SK-N-SH (cell line): ENCODE results near the gene GAS1. TPM values are rescaled to one million over a fixed set of nuclear protein-coding genes. Genes with fewer than 3 reads are reported as not detected.

Experiments
- CTCF ChIA-PET: fragments of 300-600, 350-600 bp; formaldehyde crosslinking; extraction: SDS; loops from one replicate; lab custom pipeline; 2021; lab: Yijun Ruan, JAX
- POLR2A ChIA-PET: fragments of 350-600 bp; sonication (Branson Sonifier 250); formaldehyde crosslinking; extraction: SDS; loops from one replicate; lab custom pipeline; 2020; ENCODE audit warnings: antibody characterized with exemption, inconsistent platforms; lab: Yijun Ruan, JAX
- DNase-seq: peaks from one replicate; pipeline ENCODE4 v3.0.0; 2012
- H2AFZ ChIP-seq: fragments of 200-600 bp; sonication (generic); 2 replicates; pipeline ENCODE4 v1.8.1; 2016; ENCODE audit warnings: antibody characterized with exemption, mild to moderate bottlenecking, low read depth
- H3F3A ChIP-seq: fragments of 200-600 bp; sonication (generic); replicated peaks from 2 replicates; pipeline ENCODE3; 2016; ENCODE audit warnings: antibody characterized with exemption, mild to moderate bottlenecking; ENCODE audit not compliant: insufficient read depth
- H3K27ac ChIP-seq, 2 experiments: fragments of 200-500 bp in 1 of 2; fragments of 200-600 bp in 1 of 2; sonication (Bioruptor generic) in 1 of 2; sonication (generic), shearing (Covaris generic) in 1 of 2; 2 replicates each; pipeline versions ENCODE4 v1.5.1 to v1.6.1; 2014 to 2016; ENCODE audit warnings: low read depth in 2 of 2, inconsistent platforms in 1 of 2, low read length in 1 of 2, mild to moderate bottlenecking in 1 of 2, mixed read lengths in 1 of 2
- H3K27me3 ChIP-seq: fragments of 200-600 bp; sonication (generic), shearing (Covaris generic); 2 replicates; pipeline ENCODE4 v1.6.1; 2016; ENCODE audit warnings: mixed run types; ENCODE audit not compliant: insufficient read depth
- H3K36me3 ChIP-seq, 2 experiments: fragments of 200-500 bp in 1 of 2; fragments of 200-600 bp in 1 of 2; sonication (Bioruptor generic) in 1 of 2; sonication (generic) in 1 of 2; replicated peaks in 1 of 2; 2 replicates each; pipeline versions ENCODE3 to v1.5.1; 2014 to 2016; ENCODE audit warnings: low read length in 1 of 2, mild to moderate bottlenecking in 1 of 2; ENCODE audit not compliant: insufficient read depth in 2 of 2, control insufficient read depth in 1 of 2
- H3K4me1 ChIP-seq, 2 experiments: fragments of 200-500 bp in 1 of 2; fragments of 200-600 bp in 1 of 2; sonication (Bioruptor generic) in 1 of 2; sonication (generic), shearing (Covaris generic) in 1 of 2; 2 replicates each; pipeline versions ENCODE4 v1.5.1 to v1.6.1; 2014 to 2016; ENCODE audit warnings: low read depth in 1 of 2, low read length in 1 of 2, mixed run types in 1 of 2; ENCODE audit not compliant: insufficient read depth in 2 of 2, control insufficient read depth in 1 of 2
- H3K4me2 ChIP-seq: fragments of 200-600 bp; sonication (generic), shearing (Covaris generic); 2 replicates; pipeline ENCODE4 v1.6.1; 2017; ENCODE audit warnings: mixed run types
- H3K4me3 ChIP-seq, 2 experiments: fragments of 200-500 bp in 1 of 2; fragments of 200-600 bp in 1 of 2; sonication (Bioruptor generic) in 1 of 2; sonication (generic), shearing (Covaris generic) in 1 of 2; 2 replicates each; pipeline versions ENCODE4 v1.5.1 to v1.8.1; 2014 to 2016; ENCODE audit warnings: low read depth in 2 of 2, inconsistent platforms in 1 of 2, low read length in 1 of 2, mild to moderate bottlenecking in 1 of 2, mixed read lengths in 1 of 2, moderate library complexity in 1 of 2
- H3K79me2 ChIP-seq: fragments of 200-600 bp; sonication (generic); 2 replicates; pipeline ENCODE4 v1.8.1; 2017; ENCODE audit warnings: mild to moderate bottlenecking; ENCODE audit not compliant: insufficient read depth
- H3K9ac ChIP-seq: fragments of 200-600 bp; sonication (generic); 2 replicates; pipeline ENCODE4 v1.6.1; 2017; ENCODE audit warnings: mixed run types
- H3K9me2 ChIP-seq: fragments of 200-600 bp; sonication (generic); 2 replicates; pipeline ENCODE4 v1.6.1; 2017; ENCODE audit warnings: mixed run types
- H3K9me3 ChIP-seq: fragments of 200-600 bp; sonication (generic); 2 replicates; pipeline ENCODE4 v1.6.1; 2017; ENCODE audit warnings: mixed run types, mild to moderate bottlenecking, moderate library complexity
- H4K20me1 ChIP-seq: fragments of 200-600 bp; sonication (generic); 2 replicates; pipeline ENCODE4 v1.6.1; 2017; ENCODE audit warnings: mild to moderate bottlenecking, mixed run types; ENCODE audit not compliant: insufficient read depth
- CHD2 ChIP-seq: fragments of 150-350 bp; IDR thresholded peaks from 2 replicates; pipeline ENCODE4 v1.6.1; 2018; ENCODE audit warnings: low read length; ENCODE audit not compliant: partially characterized antibody
- EP300 ChIP-seq, 2 experiments: IDR thresholded peaks; 2 replicates each; pipeline versions ENCODE4 v1.4.0 to v1.6.1; 2012; ENCODE audit warnings: borderline replicate concordance in 1 of 2, low read depth in 1 of 2, low read length in 1 of 2
- FOXM1 ChIP-seq: IDR thresholded peaks from 2 replicates; pipeline ENCODE4 v1.4.0; 2012; ENCODE audit warnings: low read depth, mild to moderate bottlenecking
- GATA2 ChIP-seq: sonication (generic); formaldehyde crosslinking; IDR thresholded peaks from 2 replicates; pipeline ENCODE4 v1.5.0; 2020; ENCODE audit warnings: mild to moderate bottlenecking, missing genetic modification reagents
- JUND ChIP-seq: IDR thresholded peaks from 2 replicates; pipeline ENCODE4 v1.4.0; 2012
- MEF2A ChIP-seq: IDR thresholded peaks from 2 replicates; pipeline ENCODE4 v1.4.0; 2012; ENCODE audit warnings: low read depth, borderline replicate concordance
- MXI1 ChIP-seq: IDR thresholded peaks from 2 replicates; pipeline ENCODE4 v1.6.1; 2012; ENCODE audit warnings: mild to moderate bottlenecking, low read depth, low read length, improper control_type of control experiment
- NFIC ChIP-seq: IDR thresholded peaks from 2 replicates; pipeline ENCODE4 v1.4.0; 2012; ENCODE audit warnings: borderline replicate concordance
- PBX3 ChIP-seq: IDR thresholded peaks from 2 replicates; pipeline ENCODE4; 2012
- RAD21 ChIP-seq: IDR thresholded peaks from 2 replicates; pipeline ENCODE4 v1.6.1; 2012; ENCODE audit warnings: mild to moderate bottlenecking, low read length
- RCOR1 ChIP-seq: fragments of 150-350 bp; IDR thresholded peaks from 2 replicates; pipeline ENCODE4 v1.6.1; 2017; ENCODE audit warnings: antibody characterized with exemption, low read length
- RFX5 ChIP-seq: IDR thresholded peaks from 2 replicates; pipeline ENCODE4 v1.6.1; 2012; ENCODE audit warnings: mild to moderate bottlenecking, improper control_type of control experiment, low read length
- SIN3A ChIP-seq: IDR thresholded peaks from 2 replicates; pipeline ENCODE4 v1.6.1; 2012; ENCODE audit warnings: low read depth, mild to moderate bottlenecking, low read length, moderate library complexity, borderline replicate concordance
- SMC3 ChIP-seq: IDR thresholded peaks from 2 replicates; pipeline ENCODE4 v1.6.1; 2012; ENCODE audit warnings: low read depth, low read length, improper control_type of control experiment
- TAF1 ChIP-seq: IDR thresholded peaks from 2 replicates; pipeline ENCODE4 v1.6.1; 2012; ENCODE audit warnings: low read depth, mild to moderate bottlenecking, low read length, moderate library complexity, borderline replicate concordance
- TCF12 ChIP-seq: IDR thresholded peaks from 2 replicates; pipeline ENCODE4 v1.4.0; 2012
- TEAD4 ChIP-seq: IDR thresholded peaks from 2 replicates; pipeline ENCODE4 v1.4.0; 2012; ENCODE audit warnings: mild to moderate bottlenecking, borderline replicate concordance; ENCODE audit not compliant: insufficient read depth
- USF2 ChIP-seq: fragments of 150-350 bp; IDR thresholded peaks from 2 replicates; pipeline ENCODE4 v1.6.1; 2017; ENCODE audit warnings: antibody characterized with exemption, low read length, low read depth, borderline replicate concordance
- YY1 ChIP-seq: IDR thresholded peaks from 2 replicates; pipeline ENCODE4 v1.4.0; 2012; ENCODE audit warnings: low read depth, mild to moderate bottlenecking
- ZBTB33 ChIP-seq: IDR thresholded peaks from 2 replicates; pipeline ENCODE4 v1.4.0; 2012; ENCODE audit warnings: low read depth, borderline replicate concordance
- polyA plus RNA-seq, 3 experiments: library from polyadenylated mRNA; depleted of rRNA; stranded (reverse); fragments of >200 nt; gene quantifications; 2 replicates each; pipeline ENCODE4 v1.2.3, GENCODE V29; 2012

GAS1 gene
- polyA plus RNA-seq, 1 of the 3 experiments (the other 2 are of a cell fraction): 37.8 TPM

- ChIA-PET POLR2A (no interaction called here), CTCF (interaction anchor here (1.2 to 1.3 kb wide), 2 partner anchors 24 to 35 kb away, joined by 3 to 5 read pairs; partner anchors contain the start of gene GAS1)
- H3K9me3 ChIP-seq: no peaks in the 10 kb centered on the region
- H2AFZ ChIP-seq: no peak overlapping the region
- H4K20me1 ChIP-seq: no peaks in the 10 kb centered on the region
- no peak overlapping the region for H3K9ac ChIP-seq
- H3F3A ChIP-seq: no peaks in the 10 kb centered on the region
- DNase-seq: no peak
- no peaks in the 10 kb centered on the region for H3K27me3 ChIP-seq
- no peaks in the 10 kb centered on the region for H3K36me3 ChIP-seq
- no peaks in the 10 kb centered on the region for H3K9me2 ChIP-seq
- no peak for TF ChIP-seq MXI1
- TF ChIP-seq EP300 (IDR thresholded peaks at IDR 0.05; ENCODE audit: borderline replicate concordance in 1 of 2, low read depth in 1 of 2, low read length in 1 of 2): no peak
- no peak for TF ChIP-seq CHD2
- no peak for TF ChIP-seq PBX3
- no peak for TF ChIP-seq TEAD4
- TF ChIP-seq GATA2: no peak
- no peak for TF ChIP-seq NFIC
- TF ChIP-seq RCOR1: no peak
- no peak for TF ChIP-seq MEF2A
- no peak for TF ChIP-seq ZBTB33
- TF ChIP-seq RAD21: no peak
- no peak for TF ChIP-seq SIN3A
- no peak for TF ChIP-seq SMC3
- no peak for TF ChIP-seq RFX5
- TF ChIP-seq JUND: no peak
- no peak for TF ChIP-seq USF2
- no peak for TF ChIP-seq YY1
- no peak for TF ChIP-seq TCF12
- TF ChIP-seq TAF1: no peak
- TF ChIP-seq FOXM1: no peak
- H3K4me1 ChIP-seq: peaks cover 0 to under 1% of the 10 kb centered on the region in 2 experiments; a peak in 3 of 4 replicates
- H3K4me2 ChIP-seq: no peak overlapping the region
- no peaks in the 10 kb centered on the region for H3K79me2 ChIP-seq
- H3K4me3 ChIP-seq: no peak overlapping the region
- no peak overlapping the region for H3K27ac ChIP-seq
Measured at GRCh38 chr9:86971742-86972141, 24.4 kb upstream of the GAS1 start.
